Esophagus squamous epithelium (tissue), 4 donors: Measurements from ENCODE around the gene ATM.

Experiments
- POLR2A ChIP-seq, 4 donors: fragments of 450-650 bp; IDR thresholded peaks; one replicate each; pipeline ENCODE4 v1.6.1; 2017; ENCODE audit warnings: antibody characterized with exemption in 4 of 4, mild to moderate bottlenecking in 4 of 4, moderate library complexity in 3 of 4
- TF ChIP-seq, protein P1 (sequence below), 6 experiments: fragments of 450-650 bp in 4 of 6; fragments of 200-600 bp in 2 of 6; sonication (generic) in 2 of 6; IDR thresholded peaks; one replicate each; pipeline ENCODE4 v1.5.1; 2016 to 2019; ENCODE audit warnings: antibody characterized with exemption in 6 of 6, mild to moderate bottlenecking in 4 of 6, moderate library complexity in 4 of 6

DNA sequence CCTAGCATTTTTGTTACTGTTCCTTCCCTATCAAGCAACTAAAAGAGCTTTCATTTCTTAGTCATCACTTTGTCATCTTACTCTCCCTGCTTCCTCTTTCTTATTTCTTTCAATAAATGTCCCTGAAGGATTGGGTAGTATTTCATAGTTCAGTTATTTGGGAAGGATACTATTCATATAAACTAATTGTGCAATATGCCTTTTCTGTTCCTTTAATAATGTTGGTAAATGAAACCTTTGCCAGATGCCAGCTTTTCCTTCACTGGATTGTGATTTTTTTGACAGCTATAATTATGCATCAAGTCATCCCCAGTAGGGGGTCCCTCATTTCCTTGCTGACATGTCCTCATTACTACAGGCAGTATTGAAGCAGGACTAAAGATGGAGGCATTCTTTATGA lies 101.7 kb downstream of the ATM start:
- TF ChIP-seq, protein P1, sequence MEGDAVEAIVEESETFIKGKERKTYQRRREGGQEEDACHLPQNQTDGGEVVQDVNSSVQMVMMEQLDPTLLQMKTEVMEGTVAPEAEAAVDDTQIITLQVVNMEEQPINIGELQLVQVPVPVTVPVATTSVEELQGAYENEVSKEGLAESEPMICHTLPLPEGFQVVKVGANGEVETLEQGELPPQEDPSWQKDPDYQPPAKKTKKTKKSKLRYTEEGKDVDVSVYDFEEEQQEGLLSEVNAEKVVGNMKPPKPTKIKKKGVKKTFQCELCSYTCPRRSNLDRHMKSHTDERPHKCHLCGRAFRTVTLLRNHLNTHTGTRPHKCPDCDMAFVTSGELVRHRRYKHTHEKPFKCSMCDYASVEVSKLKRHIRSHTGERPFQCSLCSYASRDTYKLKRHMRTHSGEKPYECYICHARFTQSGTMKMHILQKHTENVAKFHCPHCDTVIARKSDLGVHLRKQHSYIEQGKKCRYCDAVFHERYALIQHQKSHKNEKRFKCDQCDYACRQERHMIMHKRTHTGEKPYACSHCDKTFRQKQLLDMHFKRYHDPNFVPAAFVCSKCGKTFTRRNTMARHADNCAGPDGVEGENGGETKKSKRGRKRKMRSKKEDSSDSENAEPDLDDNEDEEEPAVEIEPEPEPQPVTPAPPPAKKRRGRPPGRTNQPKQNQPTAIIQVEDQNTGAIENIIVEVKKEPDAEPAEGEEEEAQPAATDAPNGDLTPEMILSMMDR (IDR thresholded peaks at IDR 0.05) = no peak
- no peak for TF ChIP-seq POLR2A (IDR thresholded peaks at IDR 0.05)
